ENCODE data around the gene LPIN1. TPM values are rescaled to one million over a fixed set of nuclear protein-coding genes. Genes with fewer than 3 reads are reported as not detected.

Gene LPIN1
- total and polyA plus RNA-seq, 2 of the 13 experiments (the other 11 are each of a cell fraction or from before 2014, with no cell fraction given): 9.7 to 19.4 TPM

GRCh38 chr2:11716689-11717321, 29.6 kb upstream of the LPIN1 start (continued):
- TF ChIP-seq FOXP4 (CRISPR knock-in tag; IDR thresholded peaks at IDR 0.05) (peak; percentile 65; the same call in 1 of the 2 replicates), CEBPG (CRISPR knock-in tag; IDR thresholded peaks at IDR 0.05) (peak; percentile 94), E2F2 (CRISPR knock-in tag; IDR thresholded peaks at IDR 0.05; ENCODE audit: borderline replicate concordance) (no peak), EEA1 (CRISPR knock-in tag; IDR thresholded peaks at IDR 0.05; ENCODE audit: borderline replicate concordance) (no peak), TFE3 (CRISPR knock-in tag; IDR thresholded peaks at IDR 0.05) (peak; percentile 46; the same call in 1 of the 2 replicates), IRX3 (CRISPR knock-in tag; IDR thresholded peaks at IDR 0.05; ENCODE audit: borderline replicate concordance, low read depth) (no peak), HOMEZ (CRISPR knock-in tag; IDR thresholded peaks at IDR 0.05; ENCODE audit: low read depth) (no peak), ZNF20 (CRISPR knock-in tag; IDR thresholded peaks at IDR 0.05) (no peak), TBX2 (CRISPR knock-in tag; IDR thresholded peaks at IDR 0.05; ENCODE audit: borderline replicate concordance) (peak; percentile 51; the same call in 1 of the 2 replicates), ZNF235 (CRISPR knock-in tag; IDR thresholded peaks at IDR 0.05; ENCODE audit: borderline replicate concordance) (no peak), ZNF3 (CRISPR knock-in tag; IDR thresholded peaks at IDR 0.05) (no peak)
